K562 (cell line): ENCODE data around the gene DNAJC13.
A peak's percentile ranks its signal among the peaks of the same experiment; 100 is the strongest.

Source experiments
- STAG1 ChIP-seq: sonication (generic); formaldehyde crosslinking; IDR thresholded peaks from 2 replicates; pipeline ENCODE4 v1.5.0; 2020; ENCODE audit warnings: missing genetic modification reagents, borderline replicate concordance
- TF ChIP-seq, protein P1 (sequence below), 3 experiments: IDR thresholded peaks in 2 of 3; conservative IDR thresholded peaks in 1 of 3; 2 replicates each; pipeline ENCODE4 v1.5.1; 2011 to 2012; ENCODE audit warnings: low read length in 3 of 3, mild to moderate bottlenecking in 3 of 3, control low read depth in 2 of 3, improper control_type of control experiment in 1 of 3, inconsistent platforms in 1 of 3, low read depth in 1 of 3, mixed read lengths in 1 of 3, moderate library complexity in 1 of 3; ENCODE audit not compliant: insufficient read depth in 2 of 3

DNA sequence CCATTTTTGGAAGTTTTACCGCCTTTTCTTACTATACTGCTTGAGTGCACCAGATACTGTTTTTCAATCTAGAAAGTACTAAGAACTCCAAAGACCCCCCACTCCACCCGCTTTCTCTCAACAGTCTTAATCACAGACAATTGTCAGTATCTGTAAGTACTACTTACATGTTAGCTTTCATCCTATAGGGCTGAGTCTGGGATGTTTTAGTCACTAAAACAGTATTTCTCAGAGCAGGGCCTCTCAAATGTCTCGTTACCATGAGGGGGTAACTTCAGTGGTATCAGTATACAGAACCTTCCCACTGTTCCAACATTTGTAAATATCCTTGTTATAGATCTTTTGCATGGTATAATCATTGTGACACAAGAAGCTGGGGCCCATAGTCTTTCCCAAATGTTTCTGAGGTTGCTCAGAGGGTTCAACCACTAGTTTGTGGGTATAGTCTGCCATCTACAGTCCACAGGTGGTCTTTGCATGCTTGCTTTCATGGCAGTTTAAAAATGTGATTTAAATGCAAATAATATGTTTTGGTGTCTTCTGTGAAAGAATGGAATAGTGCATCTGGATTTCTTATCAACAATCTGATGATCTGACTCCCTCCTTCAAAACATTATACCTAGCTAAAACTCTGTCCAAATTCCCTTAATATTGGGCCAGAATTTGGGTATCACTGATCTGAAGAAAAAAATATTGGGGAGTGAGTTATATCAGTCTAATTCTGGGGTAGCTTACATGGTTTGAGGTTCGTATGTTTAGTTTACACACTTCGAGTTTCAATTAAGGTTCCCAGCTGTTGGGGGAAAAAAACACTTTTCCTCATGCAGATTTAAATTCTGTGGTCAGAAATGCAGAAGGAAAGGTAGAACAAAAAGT, 18.0 kb upstream of the DNAJC13 start:
- TF ChIP-seq, protein P1, sequence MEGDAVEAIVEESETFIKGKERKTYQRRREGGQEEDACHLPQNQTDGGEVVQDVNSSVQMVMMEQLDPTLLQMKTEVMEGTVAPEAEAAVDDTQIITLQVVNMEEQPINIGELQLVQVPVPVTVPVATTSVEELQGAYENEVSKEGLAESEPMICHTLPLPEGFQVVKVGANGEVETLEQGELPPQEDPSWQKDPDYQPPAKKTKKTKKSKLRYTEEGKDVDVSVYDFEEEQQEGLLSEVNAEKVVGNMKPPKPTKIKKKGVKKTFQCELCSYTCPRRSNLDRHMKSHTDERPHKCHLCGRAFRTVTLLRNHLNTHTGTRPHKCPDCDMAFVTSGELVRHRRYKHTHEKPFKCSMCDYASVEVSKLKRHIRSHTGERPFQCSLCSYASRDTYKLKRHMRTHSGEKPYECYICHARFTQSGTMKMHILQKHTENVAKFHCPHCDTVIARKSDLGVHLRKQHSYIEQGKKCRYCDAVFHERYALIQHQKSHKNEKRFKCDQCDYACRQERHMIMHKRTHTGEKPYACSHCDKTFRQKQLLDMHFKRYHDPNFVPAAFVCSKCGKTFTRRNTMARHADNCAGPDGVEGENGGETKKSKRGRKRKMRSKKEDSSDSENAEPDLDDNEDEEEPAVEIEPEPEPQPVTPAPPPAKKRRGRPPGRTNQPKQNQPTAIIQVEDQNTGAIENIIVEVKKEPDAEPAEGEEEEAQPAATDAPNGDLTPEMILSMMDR (IDR thresholded peaks at IDR 0.05 in 2 of 3, conservative IDR thresholded peaks at IDR 0.05 in 1 of 3; ENCODE audit: insufficient read depth in 2 of 3, low read depth in 1 of 3, low read length in 3 of 3), result peak; percentile 64 to 84 (median 66)
- no peak for TF ChIP-seq STAG1 (CRISPR knock-in tag)
